DMS114 treated with DMSO at 0.1 percent for 48 hours (cell line): ENCODE data around the gene EPN2.
"Not testable (repeated sequence)": the region's sequence is repeated elsewhere in the genome, so short reads cannot be mapped to it uniquely, and the experiment has no call there.

Experiments
- DNase-seq: peaks from one replicate; lab custom pipeline; 2025; ENCODE audit not compliant: unreplicated experiment; lab: John Stamatoyannopoulos, UW

EPN2 gene

DNA sequence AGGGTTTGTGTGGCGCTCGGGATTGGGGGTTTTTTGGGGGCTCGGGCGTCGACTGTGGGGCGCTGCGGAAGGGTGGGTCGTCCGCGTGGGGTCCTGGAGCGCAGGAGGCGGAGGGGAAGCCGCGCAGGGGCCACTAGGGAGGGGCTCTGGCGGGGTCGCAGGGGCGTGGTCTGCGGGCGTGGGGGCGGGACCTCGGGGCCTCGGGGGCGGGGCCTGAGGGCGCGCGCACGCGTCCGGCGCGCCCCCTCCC lies at the start of gene EPN2:
EPN2 (plus strand) TSS at position 228 of the 250 bp plus-strand sequence. CDS start 45,754 bp downstream, outside the sequence.
- DNase-seq = not testable (repeated sequence)

DNA sequence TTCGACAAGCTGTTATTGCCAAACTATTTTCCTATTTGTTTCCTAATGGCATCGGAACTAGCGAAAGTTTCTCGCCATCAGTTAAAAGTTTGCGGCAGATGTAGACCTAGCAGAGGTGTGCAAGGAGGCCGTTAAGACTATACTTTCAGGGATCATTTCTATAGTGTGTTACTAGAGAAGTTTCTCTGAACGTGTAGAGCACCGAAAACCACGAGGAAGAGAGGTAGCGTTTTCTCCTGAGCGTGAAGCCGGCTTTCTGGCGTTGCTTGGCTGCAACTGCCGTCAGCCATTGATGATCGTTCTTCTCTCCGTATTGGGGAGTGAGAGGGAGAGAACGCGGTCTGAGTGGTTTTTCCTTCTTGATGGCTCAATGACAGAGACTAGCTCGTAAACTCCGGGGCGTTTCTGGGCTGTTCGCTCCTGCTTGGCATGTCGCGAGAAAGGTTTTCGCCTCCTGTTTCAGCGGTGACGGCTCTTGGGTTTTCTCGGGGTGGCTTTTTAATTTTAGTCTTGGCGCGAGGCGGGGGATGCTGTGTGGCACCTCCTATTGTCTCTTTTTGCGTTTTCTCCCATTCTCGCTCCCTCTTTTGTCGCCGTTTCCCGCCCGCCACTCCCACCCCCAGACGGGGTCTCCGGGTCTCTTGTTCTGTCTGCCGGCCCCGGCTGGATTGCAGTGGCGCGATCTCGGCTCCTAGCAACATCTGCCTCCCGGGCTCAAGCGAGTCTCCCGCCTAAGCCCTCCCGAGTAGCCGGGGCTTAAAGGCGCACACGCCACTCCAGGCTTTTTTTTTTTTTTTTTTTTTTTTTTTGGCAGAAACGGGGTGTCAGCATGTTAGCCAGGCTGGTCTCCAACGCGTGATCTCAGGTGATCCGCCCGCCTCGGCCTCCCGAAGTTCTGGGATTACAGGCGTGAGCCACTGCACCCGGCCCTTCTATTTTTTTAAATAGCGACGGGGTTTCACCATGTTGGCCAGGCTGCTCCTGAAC lies 49.0 kb upstream of the EPN2 start:
- DNase-seq = not testable (repeated sequence)

DNA sequence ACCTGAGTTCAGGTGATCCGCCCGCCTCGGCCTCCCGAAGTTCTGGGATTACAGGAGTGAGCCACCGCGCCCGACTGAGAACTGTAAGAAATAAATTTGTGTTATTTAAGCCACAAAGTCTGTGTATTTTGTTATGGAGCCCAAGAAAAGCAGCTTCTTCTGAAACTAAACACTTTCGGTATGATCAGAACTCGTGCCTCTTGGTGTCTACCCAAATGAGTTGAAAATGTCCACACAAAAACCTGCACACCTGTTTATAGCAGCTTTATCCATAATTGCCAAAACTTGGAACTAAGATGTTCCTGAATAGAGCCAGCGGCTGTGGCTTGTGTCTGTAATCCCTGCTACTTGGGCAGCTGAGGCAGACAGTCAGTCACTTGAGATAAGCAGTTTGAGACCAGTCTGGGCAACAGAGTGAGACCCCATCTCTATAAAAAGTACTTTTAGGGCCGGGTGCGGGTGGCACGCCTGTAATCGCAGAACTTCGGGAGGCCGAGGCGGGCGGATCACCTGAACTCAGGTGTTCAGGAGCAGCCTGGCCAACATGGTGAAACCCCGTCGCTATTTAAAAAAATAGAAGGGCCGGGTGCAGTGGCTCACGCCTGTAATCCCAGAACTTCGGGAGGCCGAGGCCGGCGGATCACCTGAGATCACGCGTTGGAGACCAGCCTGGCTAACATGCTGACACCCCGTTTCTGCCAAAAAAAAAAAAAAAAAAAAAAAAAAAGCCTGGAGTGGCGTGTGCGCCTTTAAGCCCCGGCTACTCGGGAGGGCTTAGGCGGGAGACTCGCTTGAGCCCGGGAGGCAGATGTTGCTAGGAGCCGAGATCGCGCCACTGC lies 48.1 kb upstream of the EPN2 start:
- DNase-seq = not testable (repeated sequence)

DNA sequence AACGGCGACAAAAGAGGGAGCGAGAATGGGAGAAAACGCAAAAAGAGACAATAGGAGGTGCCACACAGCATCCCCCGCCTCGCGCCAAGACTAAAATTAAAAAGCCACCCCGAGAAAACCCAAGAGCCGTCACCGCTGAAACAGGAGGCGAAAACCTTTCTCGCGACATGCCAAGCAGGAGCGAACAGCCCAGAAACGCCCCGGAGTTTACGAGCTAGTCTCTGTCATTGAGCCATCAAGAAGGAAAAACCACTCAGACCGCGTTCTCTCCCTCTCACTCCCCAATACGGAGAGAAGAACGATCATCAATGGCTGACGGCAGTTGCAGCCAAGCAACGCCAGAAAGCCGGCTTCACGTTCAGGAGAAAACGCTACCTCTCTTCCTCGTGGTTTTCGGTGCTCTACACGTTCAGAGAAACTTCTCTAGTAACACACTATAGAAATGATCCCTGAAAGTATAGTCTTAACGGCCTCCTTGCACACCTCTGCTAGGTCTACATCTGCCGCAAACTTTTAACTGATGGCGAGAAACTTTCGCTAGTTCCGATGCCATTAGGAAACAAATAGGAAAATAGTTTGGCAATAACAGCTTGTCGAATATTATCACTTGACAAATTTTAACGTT lies 47.3 kb upstream of the EPN2 start:
- not testable (repeated sequence) for DNase-seq

DNA sequence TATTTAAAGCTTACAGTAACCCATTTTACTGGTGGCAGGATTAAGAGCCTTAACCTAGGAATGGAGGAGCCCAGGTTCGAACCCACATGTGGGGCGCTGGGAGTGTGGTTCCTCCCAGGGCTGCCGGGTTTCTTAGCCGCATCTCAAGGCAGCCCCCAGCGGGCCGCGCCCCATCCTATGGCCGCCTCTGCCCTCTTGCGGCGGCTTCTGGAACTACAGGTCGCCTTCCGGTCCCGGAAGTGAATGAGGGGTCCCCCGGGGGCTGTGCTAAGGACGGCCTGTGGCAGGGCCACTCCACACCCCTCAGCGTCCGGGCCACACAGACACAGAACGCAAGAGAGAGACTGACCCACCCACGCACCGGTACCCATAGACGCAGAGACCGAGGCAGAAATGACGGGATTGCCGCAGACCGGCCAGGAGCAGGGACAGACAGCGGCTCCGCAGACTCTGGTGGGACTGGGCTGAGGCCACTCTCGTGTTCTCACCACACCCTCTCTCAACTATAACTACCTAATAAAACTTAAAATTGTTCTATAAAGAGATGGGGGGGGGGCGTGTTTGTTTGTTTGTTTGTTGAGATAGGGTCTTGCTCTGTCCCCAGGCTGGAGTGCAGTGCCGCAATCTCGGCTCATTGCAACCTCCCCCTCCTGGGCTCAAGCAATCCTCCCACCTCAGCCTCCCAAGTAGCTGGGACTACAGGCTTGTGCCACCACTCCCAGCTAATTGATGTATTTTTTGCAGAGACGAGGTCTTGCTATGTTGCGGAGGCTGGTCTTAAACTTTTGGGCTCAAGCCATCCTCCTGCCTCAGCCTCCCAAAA lies 40.6 kb upstream of the EPN2 start:
- DNase-seq = not testable (repeated sequence)

DNA sequence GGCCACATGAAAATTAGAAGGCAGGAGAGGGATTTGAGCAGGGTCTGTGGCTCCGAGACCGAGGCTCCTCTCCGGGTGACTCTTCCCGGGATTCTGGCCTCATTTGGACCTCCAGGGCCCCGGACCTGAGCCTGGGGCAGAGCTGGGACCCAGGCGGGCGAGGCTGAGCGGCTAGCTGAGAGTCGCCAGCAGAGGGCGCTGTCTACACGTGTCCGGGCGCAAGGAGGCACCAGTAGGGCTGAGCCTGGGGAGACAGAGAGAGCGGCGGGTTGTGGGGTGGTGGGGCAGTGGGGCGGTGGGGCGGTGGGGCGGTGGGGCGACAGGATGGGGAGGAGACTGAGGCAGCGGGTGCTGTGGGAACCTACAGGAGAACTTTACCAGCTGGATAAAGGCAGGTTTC lies 34.7 kb upstream of the EPN2 start:
- not testable (repeated sequence) for DNase-seq

DNA sequence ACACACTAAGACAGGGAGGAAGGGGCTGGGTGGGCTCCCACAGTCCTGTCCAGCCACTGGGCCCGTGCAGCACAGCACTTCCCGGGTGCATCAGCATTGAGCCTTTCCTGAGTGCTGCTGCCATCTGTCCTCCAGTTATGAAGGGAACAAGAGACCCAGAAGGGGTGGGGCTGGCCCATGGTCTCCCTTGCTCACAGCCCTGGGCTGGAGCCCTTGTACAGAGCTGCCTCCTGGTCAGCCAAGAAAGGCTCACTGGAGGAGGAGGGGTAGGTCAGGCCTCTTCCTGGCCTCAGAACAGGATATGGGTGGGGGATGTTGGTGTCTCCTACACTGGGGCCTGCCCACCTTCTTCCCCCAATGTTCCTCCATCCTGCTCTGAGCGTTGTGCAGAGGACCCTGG lies 33.7 kb upstream of the EPN2 start:
- DNase-seq = not testable (repeated sequence)

DNA sequence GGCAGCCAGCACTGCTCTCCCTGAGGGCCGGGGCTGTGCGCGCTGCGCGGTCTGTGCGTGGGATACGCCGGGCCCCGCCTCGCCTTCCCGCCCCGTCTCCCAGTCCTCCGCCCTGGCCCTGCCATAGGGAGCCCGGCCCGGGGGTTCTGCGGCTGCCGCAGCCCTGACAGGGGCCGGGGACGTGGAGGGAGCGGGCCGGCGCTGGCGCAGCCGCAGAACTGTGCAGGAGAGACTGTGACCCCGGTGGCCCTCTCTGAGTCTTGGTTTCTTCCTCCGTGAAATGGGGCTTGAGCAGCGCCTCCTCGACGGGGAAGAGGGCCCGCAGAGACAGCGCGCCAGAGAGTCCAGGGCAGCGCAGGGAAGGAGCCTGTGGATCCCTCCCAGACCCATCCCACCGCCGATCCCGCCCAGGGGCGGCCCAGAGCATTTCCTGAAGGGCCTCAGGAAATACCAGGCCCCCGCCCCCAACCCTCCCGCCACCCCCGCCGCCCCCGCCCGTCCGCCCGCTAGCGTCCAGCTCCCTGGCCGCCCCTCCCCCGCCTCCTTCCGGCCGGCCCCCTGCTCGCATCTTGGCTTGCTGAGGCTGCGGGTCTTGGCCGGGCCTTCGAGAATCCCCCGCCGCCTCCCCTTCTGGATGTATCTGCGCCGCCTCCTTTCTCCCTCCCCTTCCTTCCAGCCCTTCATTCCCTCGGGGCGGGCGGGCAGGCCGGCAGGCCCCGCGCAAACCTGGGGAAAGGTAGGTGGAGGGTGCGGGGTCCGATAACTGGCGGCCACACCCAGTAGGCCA lies 21.9 kb upstream of the EPN2 start:
- DNase-seq = not testable (repeated sequence)

DNA sequence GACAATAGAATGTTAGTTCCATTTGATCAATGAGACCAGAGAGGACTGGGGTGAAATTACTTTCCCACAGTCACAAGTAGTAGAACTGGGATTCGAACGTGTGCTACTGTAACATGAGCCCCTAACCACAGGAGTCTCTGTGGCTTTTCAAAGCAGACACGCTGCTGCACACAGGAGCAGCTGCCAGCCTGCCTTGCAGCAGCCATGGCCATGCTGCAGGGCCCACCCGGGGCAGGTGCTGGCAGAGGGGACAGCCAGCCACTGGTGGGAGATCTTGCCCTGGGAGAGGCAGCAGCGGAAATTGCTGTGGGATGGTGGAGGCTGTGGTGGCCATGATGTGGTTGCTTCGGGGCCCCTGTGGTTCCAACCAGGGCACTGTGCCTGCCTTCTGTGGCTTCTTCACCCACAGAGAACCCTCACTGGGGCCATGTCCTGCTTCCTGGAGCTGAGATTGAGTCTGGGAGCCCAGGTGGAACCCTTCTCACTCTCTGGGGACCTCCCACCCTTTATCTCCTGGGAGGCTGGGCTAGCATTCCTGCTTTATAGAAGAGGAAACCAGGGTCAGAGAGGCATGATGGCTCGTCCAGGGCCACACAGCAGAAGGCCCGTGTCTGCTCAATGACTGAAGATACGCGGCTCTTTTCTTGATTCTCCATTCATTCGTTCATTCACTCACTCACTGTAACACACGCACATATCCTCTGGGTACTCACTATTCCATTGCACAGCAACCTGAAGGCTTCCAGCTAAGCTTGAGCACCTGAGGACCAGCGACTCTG lies 20.8 kb upstream of the EPN2 start:
- not testable (repeated sequence) for DNase-seq

DNA sequence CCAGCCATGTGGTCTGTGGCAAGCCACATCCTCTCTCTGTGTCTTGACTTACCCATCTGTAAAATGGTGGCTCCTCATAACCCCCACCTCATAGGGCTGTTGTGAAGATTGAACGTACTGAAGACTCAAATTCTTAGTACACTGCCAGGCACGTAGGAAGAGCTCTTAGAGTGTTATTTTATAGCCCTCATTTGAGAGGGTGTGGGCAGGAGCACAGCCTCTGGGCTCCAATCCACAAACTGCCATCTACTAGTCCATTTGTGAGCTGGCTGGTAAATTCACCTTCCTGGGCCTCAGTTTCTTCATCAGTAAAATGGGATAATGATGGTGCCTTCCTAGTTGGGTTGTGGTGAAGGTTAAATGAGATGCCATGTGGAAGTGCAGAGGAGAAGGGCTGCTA lies 18.3 kb upstream of the EPN2 start:
- not testable (repeated sequence) for DNase-seq

DNA sequence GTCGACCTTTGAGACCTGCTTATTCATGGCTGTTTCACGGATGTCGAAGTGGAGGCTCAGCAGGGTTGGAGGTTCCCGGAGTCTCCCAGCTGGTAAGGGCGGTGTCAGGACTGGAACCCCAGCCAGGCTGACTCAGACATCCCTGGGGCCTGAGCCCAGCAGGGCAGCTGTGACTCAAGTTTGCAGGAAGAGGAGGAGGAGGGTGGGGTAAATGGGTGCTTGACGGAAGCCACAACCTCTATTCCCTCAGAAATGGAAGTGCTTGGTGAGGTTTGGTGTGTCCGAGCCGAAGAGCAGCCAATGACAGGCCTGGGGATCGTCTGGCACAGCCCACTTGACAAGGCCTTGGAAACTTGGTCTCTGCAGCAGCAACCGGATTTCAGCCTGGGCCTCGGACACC lies 17.8 kb upstream of the EPN2 start:
- not testable (repeated sequence) for DNase-seq

DNA sequence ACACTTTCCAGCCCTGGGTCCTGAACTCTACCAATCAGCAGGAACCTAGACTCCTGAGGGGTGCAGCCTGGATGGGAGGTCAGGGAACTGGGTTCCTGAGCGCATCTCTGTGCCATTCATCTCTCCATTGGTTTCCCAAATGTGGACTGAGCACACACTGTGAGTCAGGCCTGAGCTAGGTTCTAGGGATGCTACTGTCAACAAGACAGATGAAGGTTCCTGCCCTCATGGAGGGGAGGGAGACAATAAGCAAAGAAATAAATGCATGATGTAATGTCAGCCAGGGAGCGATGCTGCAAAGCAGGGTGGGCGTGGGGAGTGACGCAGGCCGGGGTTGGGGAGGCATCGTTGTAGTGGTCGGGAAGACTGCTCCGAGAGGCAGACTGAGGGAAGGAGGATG lies 17.0 kb upstream of the EPN2 start:
- not testable (repeated sequence) for DNase-seq

DNA sequence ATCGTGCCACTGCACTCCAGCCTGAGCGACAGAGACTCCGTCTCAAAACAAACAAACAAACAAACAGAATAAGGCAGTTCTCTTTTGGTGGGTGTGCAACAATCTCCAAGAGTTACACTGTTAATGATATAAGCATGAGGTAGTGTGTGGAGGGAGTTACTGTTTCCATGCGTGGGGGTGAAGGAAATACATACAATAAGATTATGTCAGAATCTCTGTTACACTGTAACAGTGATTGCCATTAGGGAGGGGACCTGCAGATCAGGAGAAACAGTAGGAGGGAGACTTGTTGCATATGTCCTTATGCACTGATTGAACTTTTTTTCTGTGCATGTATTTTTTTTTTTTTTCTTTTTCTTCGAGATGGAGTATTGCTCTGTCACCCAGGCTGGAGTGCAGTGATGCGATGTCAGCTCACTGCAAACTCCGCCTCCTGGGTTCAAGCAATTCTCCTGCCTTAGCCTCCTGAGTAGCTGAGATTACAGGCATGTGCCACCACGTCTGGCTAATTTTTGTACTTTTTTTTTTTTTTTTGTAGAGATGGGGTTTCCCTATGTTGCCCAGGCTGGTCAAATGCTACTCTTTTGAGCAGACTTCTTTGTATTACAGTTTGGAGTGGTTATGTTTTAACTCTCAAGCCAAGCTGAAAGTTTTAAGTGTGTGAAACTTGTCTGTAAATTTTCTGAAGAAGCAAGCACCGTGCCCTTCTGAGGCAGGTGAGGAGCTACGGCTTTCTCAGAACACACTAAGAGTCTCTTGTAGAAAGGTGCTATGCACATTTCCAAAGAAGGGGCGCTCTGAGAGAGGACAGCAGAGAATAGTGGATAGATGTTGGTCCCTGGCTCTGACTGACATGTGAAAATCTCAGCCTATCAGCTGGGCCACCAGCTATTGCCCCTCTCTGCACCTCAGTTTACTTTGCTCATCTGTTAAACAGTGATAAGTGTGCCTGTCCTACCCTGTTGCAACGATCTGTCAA lies 10.3 kb upstream of the EPN2 start:
- not testable (repeated sequence) for DNase-seq

DNA sequence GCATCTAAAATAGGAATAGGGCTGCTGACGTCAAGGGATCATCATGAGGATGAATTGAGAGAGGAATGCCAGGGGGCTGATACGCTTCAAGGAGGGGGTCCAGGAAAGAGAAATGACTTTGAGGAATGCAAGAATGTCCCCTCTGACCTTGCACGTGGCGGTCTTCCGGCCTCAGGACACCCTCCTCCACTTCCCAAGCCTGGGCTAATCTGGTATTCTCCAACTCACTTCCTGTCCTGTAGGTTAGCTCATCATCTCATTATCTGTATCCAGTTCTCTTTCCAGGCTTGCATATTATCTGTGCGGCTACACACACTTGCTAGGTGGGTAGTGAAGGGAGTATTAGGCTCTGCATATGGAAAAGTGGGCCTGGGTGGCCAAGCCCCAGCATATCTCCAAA lies 2.5 kb upstream of the EPN2 start:
- DNase-seq = not testable (repeated sequence)

DNA sequence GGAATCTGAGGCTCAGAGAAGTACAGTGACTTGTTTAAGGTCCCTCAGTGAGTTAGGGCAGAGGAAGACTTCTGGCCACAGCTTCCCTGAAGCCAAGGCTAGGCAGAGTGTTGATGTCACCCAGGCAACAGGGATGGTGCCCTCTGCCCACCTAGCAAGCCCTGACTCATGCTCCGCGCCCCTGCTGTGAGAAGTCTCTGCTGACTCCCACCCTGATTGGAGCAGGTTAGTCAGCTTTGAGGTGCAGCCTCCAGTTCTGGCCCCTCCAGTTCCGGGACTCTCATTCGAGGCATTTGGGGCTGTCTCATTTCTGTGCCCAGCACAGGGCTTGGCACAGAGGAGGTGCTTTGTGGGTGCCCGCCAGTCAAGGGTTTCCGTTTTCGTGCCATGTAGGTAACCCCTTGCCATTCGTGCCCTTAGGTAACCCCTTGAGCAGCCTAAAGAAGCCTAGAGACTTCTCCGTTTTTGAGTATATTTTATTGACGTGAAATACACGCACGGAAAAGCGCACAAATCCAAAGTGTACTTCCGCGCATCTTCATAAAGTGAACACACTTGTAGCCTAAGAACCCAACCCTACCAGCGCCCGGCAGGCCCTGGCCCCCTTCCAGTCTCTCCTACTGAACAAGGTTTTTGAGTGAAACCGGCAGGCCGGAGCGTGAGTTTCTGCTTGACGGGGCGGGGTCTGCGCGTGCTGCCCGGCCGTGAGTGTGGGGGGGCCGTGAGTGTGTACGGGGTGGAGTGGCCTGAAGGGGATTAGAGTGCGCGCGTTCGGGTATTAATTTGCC lies 621 bp upstream of the EPN2 start:
- not testable (repeated sequence) for DNase-seq

DNA sequence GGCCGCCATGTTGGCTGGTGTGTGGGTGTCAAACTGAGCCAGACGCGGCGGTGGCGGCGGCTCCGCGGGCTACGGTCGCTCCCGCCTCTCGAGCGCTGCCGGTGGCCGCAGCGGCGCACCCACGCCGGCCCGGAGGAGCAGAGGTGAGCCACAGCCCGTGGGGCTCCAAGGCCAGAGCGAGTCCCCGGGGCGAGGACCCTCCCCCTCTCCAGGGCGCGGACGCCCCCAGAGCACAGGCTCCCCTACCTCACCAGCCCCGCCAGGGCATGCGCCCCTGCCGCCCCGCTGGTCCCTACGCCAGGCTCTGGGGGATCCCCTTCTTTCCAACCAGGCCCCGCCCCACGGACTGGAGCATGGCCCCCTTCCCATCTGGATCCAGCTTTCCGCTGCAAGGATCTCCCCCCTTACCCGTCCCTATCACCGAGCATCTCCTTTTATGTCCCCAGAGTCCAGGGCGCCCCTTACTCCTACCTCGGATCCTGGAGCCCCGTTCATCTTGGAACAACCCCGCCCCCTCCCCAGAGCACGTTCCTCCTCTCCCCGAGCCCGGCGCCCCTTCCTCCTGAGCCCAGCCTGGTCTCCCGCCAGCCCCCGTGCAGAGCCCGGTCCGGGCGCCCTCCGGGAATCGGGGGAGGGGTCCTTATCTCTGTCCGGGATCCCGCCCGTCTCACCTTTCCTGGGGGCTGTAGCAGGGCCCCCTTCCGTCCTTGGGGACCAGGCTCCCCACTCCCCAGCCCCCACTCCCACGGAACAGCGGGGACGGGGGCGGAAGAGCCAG lies 412 bp downstream of the EPN2 start:
- DNase-seq = no peak
